Measurements from ENCODE around the gene MAPKBP1.

DNA sequence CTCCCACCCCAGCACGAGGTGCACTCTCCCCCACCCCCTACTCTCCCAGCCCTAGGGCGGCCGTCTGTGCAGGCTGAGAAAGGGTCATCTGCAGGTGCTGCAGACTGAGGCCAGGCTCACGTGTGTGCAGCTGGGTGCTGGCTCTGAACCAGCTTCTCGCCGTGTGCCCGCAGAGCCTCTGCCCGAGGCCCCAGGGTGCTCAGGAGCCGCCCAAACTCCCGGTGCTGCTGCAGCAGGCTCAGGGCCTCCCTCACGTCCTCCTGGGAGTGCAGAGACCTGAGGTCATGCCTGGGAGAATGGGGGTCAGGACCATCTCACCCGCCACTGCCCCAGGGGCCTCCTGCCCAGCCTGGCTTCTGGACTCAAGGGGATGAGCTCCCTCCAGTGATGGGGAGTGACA is 102.4 kb downstream of the MAPKBP1 start:
- TF ChIP-seq, protein P1, sequence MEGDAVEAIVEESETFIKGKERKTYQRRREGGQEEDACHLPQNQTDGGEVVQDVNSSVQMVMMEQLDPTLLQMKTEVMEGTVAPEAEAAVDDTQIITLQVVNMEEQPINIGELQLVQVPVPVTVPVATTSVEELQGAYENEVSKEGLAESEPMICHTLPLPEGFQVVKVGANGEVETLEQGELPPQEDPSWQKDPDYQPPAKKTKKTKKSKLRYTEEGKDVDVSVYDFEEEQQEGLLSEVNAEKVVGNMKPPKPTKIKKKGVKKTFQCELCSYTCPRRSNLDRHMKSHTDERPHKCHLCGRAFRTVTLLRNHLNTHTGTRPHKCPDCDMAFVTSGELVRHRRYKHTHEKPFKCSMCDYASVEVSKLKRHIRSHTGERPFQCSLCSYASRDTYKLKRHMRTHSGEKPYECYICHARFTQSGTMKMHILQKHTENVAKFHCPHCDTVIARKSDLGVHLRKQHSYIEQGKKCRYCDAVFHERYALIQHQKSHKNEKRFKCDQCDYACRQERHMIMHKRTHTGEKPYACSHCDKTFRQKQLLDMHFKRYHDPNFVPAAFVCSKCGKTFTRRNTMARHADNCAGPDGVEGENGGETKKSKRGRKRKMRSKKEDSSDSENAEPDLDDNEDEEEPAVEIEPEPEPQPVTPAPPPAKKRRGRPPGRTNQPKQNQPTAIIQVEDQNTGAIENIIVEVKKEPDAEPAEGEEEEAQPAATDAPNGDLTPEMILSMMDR (IDR thresholded peaks at IDR 0.05; ENCODE audit: insufficient read depth, low read length) = no peak
- TF ChIP-seq POLR2AphosphoS5 (IDR thresholded peaks at IDR 0.05; ENCODE audit: low read depth) (no peak), GABPA (IDR thresholded peaks at IDR 0.05; ENCODE audit: low read depth) (no peak), SPI1 (IDR thresholded peaks at IDR 0.05; ENCODE audit: borderline replicate concordance, low read depth) (no peak)
- TF ChIP-seq, protein P2, sequence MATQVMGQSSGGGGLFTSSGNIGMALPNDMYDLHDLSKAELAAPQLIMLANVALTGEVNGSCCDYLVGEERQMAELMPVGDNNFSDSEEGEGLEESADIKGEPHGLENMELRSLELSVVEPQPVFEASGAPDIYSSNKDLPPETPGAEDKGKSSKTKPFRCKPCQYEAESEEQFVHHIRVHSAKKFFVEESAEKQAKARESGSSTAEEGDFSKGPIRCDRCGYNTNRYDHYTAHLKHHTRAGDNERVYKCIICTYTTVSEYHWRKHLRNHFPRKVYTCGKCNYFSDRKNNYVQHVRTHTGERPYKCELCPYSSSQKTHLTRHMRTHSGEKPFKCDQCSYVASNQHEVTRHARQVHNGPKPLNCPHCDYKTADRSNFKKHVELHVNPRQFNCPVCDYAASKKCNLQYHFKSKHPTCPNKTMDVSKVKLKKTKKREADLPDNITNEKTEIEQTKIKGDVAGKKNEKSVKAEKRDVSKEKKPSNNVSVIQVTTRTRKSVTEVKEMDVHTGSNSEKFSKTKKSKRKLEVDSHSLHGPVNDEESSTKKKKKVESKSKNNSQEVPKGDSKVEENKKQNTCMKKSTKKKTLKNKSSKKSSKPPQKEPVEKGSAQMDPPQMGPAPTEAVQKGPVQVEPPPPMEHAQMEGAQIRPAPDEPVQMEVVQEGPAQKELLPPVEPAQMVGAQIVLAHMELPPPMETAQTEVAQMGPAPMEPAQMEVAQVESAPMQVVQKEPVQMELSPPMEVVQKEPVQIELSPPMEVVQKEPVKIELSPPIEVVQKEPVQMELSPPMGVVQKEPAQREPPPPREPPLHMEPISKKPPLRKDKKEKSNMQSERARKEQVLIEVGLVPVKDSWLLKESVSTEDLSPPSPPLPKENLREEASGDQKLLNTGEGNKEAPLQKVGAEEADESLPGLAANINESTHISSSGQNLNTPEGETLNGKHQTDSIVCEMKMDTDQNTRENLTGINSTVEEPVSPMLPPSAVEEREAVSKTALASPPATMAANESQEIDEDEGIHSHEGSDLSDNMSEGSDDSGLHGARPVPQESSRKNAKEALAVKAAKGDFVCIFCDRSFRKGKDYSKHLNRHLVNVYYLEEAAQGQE (IDR thresholded peaks at IDR 0.05; ENCODE audit: insufficient replicate concordance, low read depth) = no peak
